CD14-positive monocyte (primary cell): Measurements from ENCODE around the gene RAB20. TPM values are rescaled to one million over a fixed set of nuclear protein-coding genes. Genes with fewer than 3 reads are reported as not detected.

Experiments used
- DNase-seq, 3 donors: peaks; one replicate each; pipeline ENCODE4 v3.0.0-alpha.2; 2011 to 2022
- H2AFZ ChIP-seq: 2 replicates; pipeline ENCODE4 v1.6.0; 2012; ENCODE audit warnings: mild to moderate bottlenecking, low read depth, low read length, inconsistent platforms; ENCODE audit not compliant: insufficient read depth, poor library complexity, severe bottlenecking
- H3K27ac ChIP-seq, 2 donors: 1 replicate in 1 of 2; 2 replicates in 1 of 2; pipeline ENCODE4 v1.5.1; 2012 to 2013; ENCODE audit warnings: low read length in 2 of 2, control low read depth in 1 of 2, inconsistent platforms in 1 of 2, low read depth in 1 of 2, mild to moderate bottlenecking in 1 of 2
- H3K27me3 ChIP-seq, 2 donors: one replicate each; pipeline versions ENCODE4 v1.6.0 to v1.6.1; 2011 to 2013; ENCODE audit warnings: low read length in 2 of 2; ENCODE audit not compliant: control insufficient read depth in 2 of 2, insufficient read depth in 2 of 2
- H3K36me3 ChIP-seq, 2 donors: replicated peaks in 1 of 2; 1 replicate in 1 of 2; 2 replicates in 1 of 2; pipeline versions ENCODE4 v1.5.1 to v1.6.1; 2012 to 2013; ENCODE audit warnings: low read length in 2 of 2, control low read depth in 1 of 2, inconsistent platforms in 1 of 2, mild to moderate bottlenecking in 1 of 2; ENCODE audit not compliant: insufficient read depth in 2 of 2, control insufficient read depth in 1 of 2
- H3K4me1 ChIP-seq, 2 donors: 1 replicate in 1 of 2; 2 replicates in 1 of 2; pipeline versions ENCODE4 v1.5.1 to v1.6.1; 2012 to 2013; ENCODE audit warnings: low read length in 2 of 2, control low read depth in 1 of 2, inconsistent platforms in 1 of 2, mild to moderate bottlenecking in 1 of 2, moderate library complexity in 1 of 2; ENCODE audit not compliant: insufficient read depth in 2 of 2, control insufficient read depth in 1 of 2
- H3K4me2 ChIP-seq: replicated peaks from 2 replicates; pipeline ENCODE3; 2012; ENCODE audit warnings: low read length, moderate library complexity, mild to moderate bottlenecking; ENCODE audit not compliant: poor library complexity, severe bottlenecking; ENCODE audit errors: extremely low read depth
- H3K4me3 ChIP-seq, 3 experiments: fragments of 200-600 bp in 1 of 3; sonication (generic) in 1 of 3; replicated peaks in 1 of 3; 1 replicate in 2 of 3; 2 replicates in 1 of 3; pipeline ENCODE4 v1.5.1; 2011 to 2013; ENCODE audit warnings: low read length in 3 of 3, mild to moderate bottlenecking in 3 of 3, control low read depth in 2 of 3, low read depth in 2 of 3, inconsistent platforms in 1 of 3, moderate library complexity in 1 of 3
- H3K79me2 ChIP-seq: 2 replicates; pipeline ENCODE4 v1.6.0; 2012; ENCODE audit warnings: mild to moderate bottlenecking, control low read depth, inconsistent platforms, low read length, moderate library complexity; ENCODE audit not compliant: insufficient read depth
- H3K9ac ChIP-seq: 2 replicates; pipeline ENCODE4 v1.6.0; 2017; ENCODE audit warnings: low read length, mild to moderate bottlenecking; ENCODE audit not compliant: insufficient read depth, poor library complexity, severe bottlenecking
- H3K9me3 ChIP-seq, 2 donors: replicated peaks in 1 of 2; 1 replicate in 1 of 2; 2 replicates in 1 of 2; pipeline versions ENCODE4 v1.5.1 to v1.6.1; 2012 to 2013; ENCODE audit warnings: low read length in 2 of 2, control low read depth in 1 of 2; ENCODE audit not compliant: control insufficient read depth in 1 of 2, insufficient read depth in 1 of 2
- H4K20me1 ChIP-seq: 2 replicates; pipeline ENCODE4 v1.6.0; 2012; ENCODE audit warnings: mild to moderate bottlenecking, low read length, control low read depth, moderate library complexity; ENCODE audit not compliant: insufficient read depth
- H3K27ac Mint-ChIP-seq, 7 donors: one replicate each; pipeline ENCODE4 v1.8.0; 2020; ENCODE audit warnings: mild to moderate bottlenecking in 7 of 7, mixed read lengths in 7 of 7, moderate library complexity in 6 of 7, inconsistent platforms in 2 of 7
- H3K27me3 Mint-ChIP-seq, 3 donors: one replicate each; pipeline ENCODE4 v1.8.0; 2021 to 2022; ENCODE audit warnings: low read depth in 3 of 3, mild to moderate bottlenecking in 3 of 3, mixed read lengths in 3 of 3, moderate library complexity in 3 of 3, inconsistent platforms in 1 of 3
- H3K36me3 Mint-ChIP-seq, 2 donors: one replicate each; pipeline ENCODE4 v1.8.0; 2020; ENCODE audit warnings: mixed read lengths in 2 of 2, inconsistent platforms in 1 of 2, mild to moderate bottlenecking in 1 of 2
- H3K4me1 Mint-ChIP-seq: one replicate; pipeline ENCODE4 v1.8.0; 2020; ENCODE audit warnings: mild to moderate bottlenecking, mixed read lengths
- H3K4me3 Mint-ChIP-seq, 2 donors: one replicate each; pipeline ENCODE4 v1.8.0; 2020; ENCODE audit warnings: mild to moderate bottlenecking in 2 of 2, mixed read lengths in 2 of 2, moderate library complexity in 1 of 2
- H3K9me3 Mint-ChIP-seq, 7 donors: one replicate each; pipeline ENCODE4 v1.8.0; 2020 to 2022; ENCODE audit warnings: mixed read lengths in 7 of 7, mild to moderate bottlenecking in 6 of 7, moderate library complexity in 6 of 7, inconsistent platforms in 2 of 7
- WGBS: methylation state at CpG from one replicate; pipeline ENCODE4 v1.1.5; 2013; ENCODE audit warnings: missing lambda C conversion rate; ENCODE audit not compliant: insufficient coverage; 5-methylcytosine and 5-hydroxymethylcytosine counted together
- intact Hi-C, 2 donors: fragments of 100-400 bp; cut with micrococcal nuclease; formaldehyde crosslinking; loops; one replicate each; pipeline versions ENCODE4 v1.15.0 to v1.15.1; 2023
- polyA plus RNA-seq, 3 donors: library from polyadenylated mRNA; depleted of rRNA in 1 of 3; unstranded in 2 of 3; stranded (reverse) in 1 of 3; fragments of 300-500 nt in 2 of 3; fragments of >200 nt in 1 of 3; fragmentation: Illumina TruSeq in 2 of 3; gene quantifications; 1 replicate in 2 of 3; 2 replicates in 1 of 3; pipeline ENCODE4 v1.2.3, GENCODE V29; 2012 to 2021
- TF ChIP-seq, protein P1 (sequence below): fragments of 200-600 bp; IDR thresholded peaks from one replicate; pipeline ENCODE4 v1.8.0; 2022; ENCODE audit warnings: antibody characterized with exemption, mild to moderate bottlenecking

RAB20 gene
- polyA plus RNA-seq, 3 donors = 37.8 to 77.5 (median 43.1) TPM

DNA sequence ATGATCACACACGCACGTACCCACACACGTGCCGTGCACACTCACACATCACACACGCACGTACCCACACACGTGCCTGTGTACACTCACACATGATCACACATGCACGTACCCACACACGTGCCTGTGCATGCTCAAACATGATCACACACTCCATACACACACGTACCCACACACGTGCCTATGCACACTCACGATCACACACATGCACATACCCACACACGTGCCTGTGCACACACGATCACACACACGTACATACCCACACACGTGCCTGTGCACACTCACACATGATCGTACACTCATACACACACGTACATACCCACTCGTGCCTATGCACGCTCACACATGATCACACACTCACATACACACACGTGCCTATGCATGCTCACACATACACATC is 86.8 kb downstream of the RAB20 start:
- no peak overlapping the region for H3K9ac ChIP-seq
- DNase-seq = no peak
- no peaks in the 10 kb centered on the region for H3K79me2 ChIP-seq
- no peaks in the 10 kb centered on the region for H3K36me3 ChIP-seq
- no peaks in the 10 kb centered on the region for H4K20me1 ChIP-seq
- intact Hi-C loops = loop anchor here in 1 of 2 donors (5.0 kb wide), 1 partner anchor 48 kb away; no protein-coding TSS in a partner anchor
- Mint-ChIP-seq H3K4me1 (peaks cover 26% of the 10 kb centered on the region), H3K36me3 (peaks cover 0 to 6% of the 10 kb centered on the region in 2 donors), H3K27ac (peak overlapping the region in 1 of 7 donors; percentile 5), H3K9me3 (no peaks in the 10 kb centered on the region), H3K27me3 (peaks cover 4 to 9% (median 8%) of the 10 kb centered on the region in 3 donors), H3K4me3 (peak overlapping the region in 1 of 2 donors; percentile 20)
- H3K4me1 ChIP-seq = peaks cover 21 to 26% of the 10 kb centered on the region in 2 donors
- H2AFZ ChIP-seq = no peak overlapping the region
- H3K4me2 ChIP-seq = no peak overlapping the region
- no peaks in the 10 kb centered on the region for H3K27me3 ChIP-seq
- 94% methylated on average over 16 of the region's 21 CpGs for WGBS
- no peak overlapping the region for H3K27ac ChIP-seq
- no peaks in the 10 kb centered on the region for H3K9me3 ChIP-seq
- H3K4me3 ChIP-seq = no peak overlapping the region
- TF ChIP-seq, protein P1, sequence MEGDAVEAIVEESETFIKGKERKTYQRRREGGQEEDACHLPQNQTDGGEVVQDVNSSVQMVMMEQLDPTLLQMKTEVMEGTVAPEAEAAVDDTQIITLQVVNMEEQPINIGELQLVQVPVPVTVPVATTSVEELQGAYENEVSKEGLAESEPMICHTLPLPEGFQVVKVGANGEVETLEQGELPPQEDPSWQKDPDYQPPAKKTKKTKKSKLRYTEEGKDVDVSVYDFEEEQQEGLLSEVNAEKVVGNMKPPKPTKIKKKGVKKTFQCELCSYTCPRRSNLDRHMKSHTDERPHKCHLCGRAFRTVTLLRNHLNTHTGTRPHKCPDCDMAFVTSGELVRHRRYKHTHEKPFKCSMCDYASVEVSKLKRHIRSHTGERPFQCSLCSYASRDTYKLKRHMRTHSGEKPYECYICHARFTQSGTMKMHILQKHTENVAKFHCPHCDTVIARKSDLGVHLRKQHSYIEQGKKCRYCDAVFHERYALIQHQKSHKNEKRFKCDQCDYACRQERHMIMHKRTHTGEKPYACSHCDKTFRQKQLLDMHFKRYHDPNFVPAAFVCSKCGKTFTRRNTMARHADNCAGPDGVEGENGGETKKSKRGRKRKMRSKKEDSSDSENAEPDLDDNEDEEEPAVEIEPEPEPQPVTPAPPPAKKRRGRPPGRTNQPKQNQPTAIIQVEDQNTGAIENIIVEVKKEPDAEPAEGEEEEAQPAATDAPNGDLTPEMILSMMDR = no peak

Other genes with a start within 250 kb of the RAB20 start
- 10 to 100 TPM in 1 of 3 donors, 1 to 10 TPM in 2; 7.4 to 22.8 (median 8.5) TPM for gene NAXD, start 53.8 kb upstream of the RAB20 start, polyA plus RNA-seq
- gene CARS2, start 144.4 kb upstream of the RAB20 start, polyA plus RNA-seq = 100 to 1,000 TPM; 130 to 305 (median 227) TPM
- gene ING1, start 152.0 kb upstream of the RAB20 start, polyA plus RNA-seq = 100 to 1,000 TPM in 1 of 3 donors, 10 to 100 TPM in 1, 1 to 10 TPM in 1; 8.4 to 128 (median 11.8) TPM